Measurements from ENCODE around the gene CSGALNACT2. TPM values are rescaled to one million over a fixed set of nuclear protein-coding genes. Genes with fewer than 3 reads are reported as not detected.

The CSGALNACT2 gene
- total and polyA plus RNA-seq, 11 donors, result 2.6 to 17.7 (median 8.8) TPM

DNA sequence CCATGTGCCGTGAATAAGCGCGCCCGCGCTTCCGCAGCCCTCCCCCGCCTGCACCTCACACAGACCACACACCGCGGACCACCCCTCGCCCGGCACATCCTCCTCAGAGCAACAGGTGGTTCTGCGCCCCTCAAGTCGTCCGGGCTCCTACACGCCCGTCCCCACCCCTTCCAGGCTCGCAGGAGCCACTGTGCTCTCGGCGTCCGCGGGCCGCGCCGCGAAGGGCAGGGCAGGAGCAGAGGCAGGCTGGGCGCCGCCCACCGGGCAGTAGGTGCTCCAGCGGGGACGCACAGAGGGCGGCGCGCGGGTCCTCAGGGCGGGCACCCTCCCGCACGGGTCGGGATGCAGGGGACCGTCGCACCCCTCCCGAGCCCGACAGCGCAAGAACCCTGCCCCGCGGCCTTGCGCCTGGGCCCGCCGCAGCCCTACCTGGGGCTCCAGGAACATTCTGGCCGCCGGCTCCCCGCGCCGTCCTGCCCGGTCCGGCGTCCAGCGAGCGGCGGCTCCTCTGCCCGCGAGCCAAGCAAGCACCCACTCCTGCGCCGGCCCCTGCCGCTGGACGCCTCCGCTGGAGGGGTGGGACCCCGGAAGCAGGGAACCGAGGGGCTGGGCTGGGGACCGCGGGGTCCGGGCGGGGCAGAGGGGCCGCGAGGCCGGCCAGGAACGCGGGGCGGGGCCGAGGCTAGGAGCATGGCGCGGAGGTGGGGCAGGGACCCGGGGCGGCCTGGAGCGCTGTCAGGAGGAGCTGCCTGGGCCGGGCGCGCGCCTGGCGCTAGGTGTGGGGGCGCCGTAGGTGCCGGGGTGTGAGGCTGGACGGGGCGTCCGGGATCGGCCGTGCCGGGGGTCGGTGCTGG lies 91.2 kb downstream of the CSGALNACT2 start:
- no peak for TF ChIP-seq POLR2A (IDR thresholded peaks at IDR 0.05)
- TF ChIP-seq CTCF (IDR thresholded peaks at IDR 0.05), result no peak
- peak; percentile 4 to 72 (median 22) for DNase-seq
- Histone ChIP-seq H3K36me3 (no peaks in the 10 kb centered on the region), H3K4me1 (peaks cover 0 to 17% (median 0%) of the 10 kb centered on the region in 12 donors), H3K9me3 (no peaks in the 10 kb centered on the region), H3K27me3 (peaks cover 17 to 56% (median 34%) of the 10 kb centered on the region in 9 donors), H3K4me3 (peak overlapping the region; percentile 2 to 57 (median 32)), H3K27ac (peak overlapping the region in 1 of 12 donors; percentile 70)
- 1 to 2% (median 1%) methylated on average over 14 to 99 of the region's 99 CpGs for WGBS, 4 donors
- peak in 2 of 4 donors; percentile 14 to 46 for ATAC-seq
- intact Hi-C loops (cut with DNase I), result no loop called here

DNA sequence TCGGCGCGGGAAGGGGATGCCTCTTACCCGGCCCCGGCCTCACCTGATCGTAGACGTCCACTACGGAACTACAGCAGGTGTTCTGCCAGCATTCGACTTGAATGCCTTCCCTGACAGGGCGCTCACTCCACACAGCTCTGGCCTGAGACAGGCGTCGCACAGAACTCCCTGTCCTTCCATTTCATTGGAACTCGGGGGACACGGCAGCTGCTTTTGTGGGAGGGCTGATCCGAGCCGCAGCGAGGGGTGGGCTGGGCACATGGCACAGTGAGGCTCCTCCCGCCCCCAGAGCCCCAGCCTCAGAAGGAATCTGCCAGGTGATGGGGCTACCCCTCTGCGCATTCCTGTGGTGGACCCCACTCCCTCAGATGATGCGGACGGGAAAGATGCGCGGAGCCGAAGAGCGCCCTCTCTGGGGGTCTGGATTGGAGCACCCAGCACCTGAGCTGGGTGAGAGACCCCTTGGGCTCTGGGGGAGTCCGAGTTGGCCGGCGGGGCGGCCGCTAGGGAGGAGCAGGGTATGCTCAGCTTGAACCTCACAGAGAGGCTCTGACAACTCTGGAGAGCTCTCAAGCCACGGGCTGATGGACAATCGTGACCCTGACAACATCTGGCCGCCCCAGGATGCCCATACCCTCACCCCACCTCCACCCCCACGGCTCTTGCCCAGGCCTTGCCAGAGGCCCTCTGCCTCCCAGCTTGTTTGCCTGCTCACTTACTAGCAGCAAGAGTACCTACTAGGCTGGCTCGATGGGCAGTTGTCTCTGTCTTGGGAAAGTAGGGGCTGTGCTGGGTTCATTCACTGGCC lies 92.1 kb downstream of the CSGALNACT2 start:
- Histone ChIP-seq H3K4me1 (peaks cover 0 to 17% (median 0%) of the 10 kb centered on the region in 12 donors), H3K36me3 (no peaks in the 10 kb centered on the region), H3K27me3 (peaks cover 17 to 56% (median 34%) of the 10 kb centered on the region in 9 donors), H3K4me3 (peak overlapping the region in 5 of 12 donors; percentile 3 to 57 (median 41)), H3K27ac (peak overlapping the region in 1 of 12 donors; percentile 70), H3K9me3 (no peaks in the 10 kb centered on the region)
- no peak for ATAC-seq
- WGBS, 4 donors, result 16 to 26% (median 22%) methylated on average over 20 to 35 of the region's 35 CpGs
- intact Hi-C loops (cut with DNase I), result no loop called here
- no peak for TF ChIP-seq POLR2A (IDR thresholded peaks at IDR 0.05)
- no peak for TF ChIP-seq CTCF (IDR thresholded peaks at IDR 0.05)
- DNase-seq, result peak in 4 of 5 donors; percentile 4 to 42 (median 18)

- ATAC-seq (no peak), DNase-seq (peak in 3 of 5 donors; percentile 1 to 29 (median 12))
- 87 to 91% (median 90%) methylated on average over 7 to 8 of the region's 8 CpGs for WGBS, 4 donors
- no peaks in the 10 kb centered on the region for H3K9me3 ChIP-seq
- H3K36me3 ChIP-seq, result no peaks in the 10 kb centered on the region
- TF ChIP-seq CTCF (IDR thresholded peaks at IDR 0.05) (no peak), POLR2A (IDR thresholded peaks at IDR 0.05) (no peak)
- intact Hi-C loops (cut with DNase I), result no loop called here
- peaks cover 0 to 17% (median 0%) of the 10 kb centered on the region in 12 donors for H3K4me1 ChIP-seq
- peaks cover 17 to 56% (median 34%) of the 10 kb centered on the region in 9 donors for H3K27me3 ChIP-seq
- H3K27ac ChIP-seq, result peak overlapping the region in 1 of 12 donors; percentile 30
- no peak overlapping the region for H3K4me3 ChIP-seq
Measured at GRCh38 chr10:43230909-43231522, 92.8 kb downstream of the CSGALNACT2 start.
